Activated effector memory CD4-positive, alpha-beta T cell treated with Interleukin-2 at 50 U/mL for 16 hours (primary cell): ENCODE data around the gene ZNF385B.

Source experiments
- DNase-seq: peaks from one replicate; pipeline ENCODE4 v3.0.0-alpha.2; 2020

Gene ZNF385B

GRCh38 chr2:179619947-179620467 lies 241.4 kb downstream of the ZNF385B start:
- no peak for DNase-seq

GRCh38 chr2:179614121-179614520 lies 247.3 kb downstream of the ZNF385B start:
- no peak for DNase-seq

GRCh38 chr2:179613701-179614100 lies 247.7 kb downstream of the ZNF385B start:
- DNase-seq, result no peak

GRCh38 chr2:179613299-179613651 lies 248.1 kb downstream of the ZNF385B start:
- DNase-seq, result no peak

- DNase-seq, result no peak
Measured at GRCh38 chr2:179612591-179613298, 248.7 kb downstream of the ZNF385B start.

- no peak for DNase-seq
Measured at GRCh38 chr2:179612108-179612507, 249.3 kb downstream of the ZNF385B start.

GRCh38 chr2:179606141-179606540 lies 255.3 kb downstream of the ZNF385B start:
- DNase-seq, result no peak

GRCh38 chr2:179605341-179605740 lies 256.1 kb downstream of the ZNF385B start:
- no peak for DNase-seq

GRCh38 chr2:179604598-179604997 lies 256.8 kb downstream of the ZNF385B start:
- DNase-seq, result no peak

GRCh38 chr2:179602452-179602851 lies 259.0 kb downstream of the ZNF385B start:
- no peak for DNase-seq

GRCh38 chr2:179596018-179596417 lies 265.4 kb downstream of the ZNF385B start:
- no peak for DNase-seq

- DNase-seq, result no peak
Measured at GRCh38 chr2:179595284-179595683, 266.1 kb downstream of the ZNF385B start.

GRCh38 chr2:179594268-179595112 lies 266.9 kb downstream of the ZNF385B start:
- no peak for DNase-seq

- no peak for DNase-seq
Measured at GRCh38 chr2:179593323-179593722, 268.1 kb downstream of the ZNF385B start.

GRCh38 chr2:179592167-179592936 lies 269.1 kb downstream of the ZNF385B start:
- DNase-seq, result no peak

GRCh38 chr2:179591690-179592089 lies 269.7 kb downstream of the ZNF385B start:
- no peak for DNase-seq

- no peak for DNase-seq
Measured at GRCh38 chr2:179588486-179589145, 272.8 kb downstream of the ZNF385B start.

- DNase-seq, result no peak
Measured at GRCh38 chr2:179584760-179585159, 276.7 kb downstream of the ZNF385B start.

- no peak for DNase-seq
Measured at GRCh38 chr2:179581605-179582004, 279.8 kb downstream of the ZNF385B start.

- no peak for DNase-seq
Measured at GRCh38 chr2:179580378-179581146, 280.9 kb downstream of the ZNF385B start.

GRCh38 chr2:179579800-179580199 lies 281.6 kb downstream of the ZNF385B start:
- DNase-seq, result no peak
